Measurements from ENCODE around the gene GRIN2C.

GRIN2C gene

DNA sequence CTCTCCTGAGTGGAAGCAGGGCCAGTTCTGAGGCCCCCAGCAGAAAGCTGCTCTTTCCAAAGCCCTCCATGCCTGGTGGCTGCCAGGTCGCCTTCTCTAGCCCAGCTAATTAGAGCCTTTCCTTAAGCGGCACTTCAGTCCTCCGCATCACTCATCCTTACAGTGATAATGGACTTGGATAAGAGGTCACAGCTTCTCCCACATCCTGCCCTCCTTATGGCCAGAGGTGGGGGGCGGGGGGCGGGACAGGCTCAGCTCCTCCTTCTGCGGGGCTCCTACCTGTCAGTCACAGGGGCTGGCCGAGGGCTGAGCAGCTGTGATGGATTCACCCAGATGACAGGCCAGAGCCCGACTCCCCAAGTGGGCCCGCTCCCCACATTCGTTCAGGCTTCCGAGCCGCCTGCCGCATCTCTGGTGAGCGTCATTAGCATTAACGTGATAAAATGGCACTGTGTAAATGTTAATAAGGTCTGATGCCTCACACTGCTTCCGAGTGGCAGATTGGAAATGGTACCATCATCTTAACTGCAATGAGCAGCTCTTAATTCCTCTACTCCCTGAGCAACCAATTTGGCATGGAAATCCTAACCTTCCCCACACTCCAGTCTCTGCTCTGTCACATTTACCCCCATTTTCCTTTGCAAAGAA is 41.3 kb downstream of the GRIN2C start:
- no peak for DNase-seq

- no peak for DNase-seq
Measured at GRCh38 chr17:74816905-74817620, 42.6 kb downstream of the GRIN2C start.

DNA sequence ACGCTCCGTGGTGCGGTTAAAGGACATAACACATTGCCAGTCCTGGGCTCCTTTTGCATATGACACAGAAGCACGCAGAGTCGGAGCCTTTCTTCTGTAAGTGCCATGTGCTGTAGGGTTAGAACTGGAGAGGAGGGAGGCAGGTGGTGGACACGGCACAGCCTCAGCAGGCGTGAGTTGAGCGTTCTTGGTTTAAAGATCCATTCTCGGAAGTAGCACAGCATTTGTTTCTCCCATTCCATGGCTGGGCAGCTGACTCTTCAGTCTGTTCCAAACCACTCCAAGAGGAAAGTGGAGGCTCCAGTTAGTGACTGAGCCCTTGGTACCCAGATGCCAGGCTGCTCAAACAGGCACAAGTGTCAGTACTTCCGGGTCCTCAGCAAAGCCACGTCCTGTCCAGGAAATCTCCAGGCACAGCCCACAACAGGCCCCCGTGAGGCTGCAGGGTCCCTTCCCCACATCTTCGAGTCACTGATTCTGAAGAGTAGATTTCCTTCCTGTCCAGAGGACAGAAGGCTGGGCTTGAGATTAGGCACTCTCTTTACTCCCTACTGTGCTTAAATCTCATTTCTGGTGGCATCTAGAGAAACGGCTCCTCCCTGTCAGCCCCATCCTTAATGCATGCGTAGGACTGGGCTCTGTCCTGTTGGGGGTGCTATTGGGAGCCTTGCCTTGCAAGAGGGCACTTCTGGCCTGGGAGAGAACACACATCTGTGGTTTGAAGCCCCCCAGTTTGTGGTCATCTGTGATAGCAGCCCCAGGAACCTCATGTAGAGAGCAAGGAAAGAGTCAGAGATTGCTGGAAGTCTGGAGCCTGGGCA is 43.9 kb downstream of the GRIN2C start:
- DNase-seq: no peak

GRCh38 chr17:74815067-74815466 is 44.6 kb downstream of the GRIN2C start:
- DNase-seq: no peak

GRCh38 chr17:74814453-74814852 is 45.2 kb downstream of the GRIN2C start:
- peak; percentile 26 for DNase-seq

- no peak for DNase-seq
Measured at GRCh38 chr17:74812109-74813009, 47.3 kb downstream of the GRIN2C start.

DNA sequence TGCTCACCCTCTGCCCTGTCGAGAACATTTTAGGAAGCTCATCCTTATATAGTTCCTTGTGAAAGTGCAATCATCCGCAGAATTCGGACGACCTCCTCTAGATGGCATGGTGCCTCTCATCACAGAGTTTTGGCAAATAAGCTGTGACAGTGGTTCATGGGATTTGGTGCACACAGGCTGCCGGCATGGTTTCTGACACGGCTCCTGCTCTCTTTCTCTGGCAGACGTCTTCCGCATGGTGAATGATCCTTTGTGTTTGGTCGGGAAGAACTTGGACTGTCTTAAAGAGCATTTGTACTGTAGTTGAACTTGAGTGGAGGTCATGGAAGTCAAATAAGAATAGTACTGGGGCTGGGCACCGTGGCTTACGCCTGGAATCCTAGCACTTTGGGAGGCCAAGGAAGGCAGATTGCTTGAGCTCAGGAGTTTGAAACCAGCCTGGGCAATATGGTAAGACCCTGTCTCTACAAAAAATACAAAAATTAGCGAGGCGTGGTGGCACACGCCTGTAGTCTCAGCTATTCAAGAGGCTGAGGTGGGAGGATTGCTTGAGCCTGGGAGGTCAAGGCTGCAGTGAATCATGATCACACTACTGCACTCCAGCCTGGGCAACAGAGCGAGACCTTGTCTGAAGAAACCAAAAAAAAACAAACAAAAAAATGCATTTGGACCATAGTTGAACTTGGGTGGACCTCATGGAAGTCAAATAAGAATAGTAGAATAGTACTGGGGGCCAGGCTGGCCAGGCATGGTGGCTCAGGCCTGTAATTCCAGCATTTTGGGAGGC is 48.8 kb downstream of the GRIN2C start:
- no peak for DNase-seq

GRCh38 chr17:74808714-74809430 is 50.8 kb downstream of the GRIN2C start:
- DNase-seq: no peak

GRCh38 chr17:74807925-74808324 is 51.8 kb downstream of the GRIN2C start:
- DNase-seq: no peak

DNA sequence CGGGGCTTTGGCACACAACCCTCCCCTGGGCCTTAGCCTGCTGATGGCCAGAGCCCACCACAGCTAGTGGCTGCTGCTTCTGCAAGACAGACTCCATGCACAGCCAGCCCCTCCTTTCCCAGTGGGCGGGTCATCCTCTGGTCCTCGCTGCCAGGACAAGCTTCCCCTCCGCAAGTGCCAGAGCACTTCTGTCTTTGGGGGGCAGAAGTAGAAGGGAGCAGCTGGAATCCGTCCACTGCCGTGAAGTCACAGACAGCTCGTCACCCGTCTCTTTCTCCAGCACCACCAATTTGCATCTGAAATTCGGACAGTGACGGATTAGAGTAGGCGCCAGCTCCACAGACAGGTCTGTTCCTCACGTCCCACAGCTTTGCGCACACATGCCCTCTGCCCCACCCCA is 52.2 kb downstream of the GRIN2C start:
- DNase-seq: no peak

GRCh38 chr17:74806334-74806733 is 53.4 kb downstream of the GRIN2C start:
- no peak for DNase-seq

- no peak for DNase-seq
Measured at GRCh38 chr17:74805591-74805991, 54.1 kb downstream of the GRIN2C start.

- DNase-seq: no peak
Measured at GRCh38 chr17:74804683-74805082, 55.0 kb downstream of the GRIN2C start.

DNA sequence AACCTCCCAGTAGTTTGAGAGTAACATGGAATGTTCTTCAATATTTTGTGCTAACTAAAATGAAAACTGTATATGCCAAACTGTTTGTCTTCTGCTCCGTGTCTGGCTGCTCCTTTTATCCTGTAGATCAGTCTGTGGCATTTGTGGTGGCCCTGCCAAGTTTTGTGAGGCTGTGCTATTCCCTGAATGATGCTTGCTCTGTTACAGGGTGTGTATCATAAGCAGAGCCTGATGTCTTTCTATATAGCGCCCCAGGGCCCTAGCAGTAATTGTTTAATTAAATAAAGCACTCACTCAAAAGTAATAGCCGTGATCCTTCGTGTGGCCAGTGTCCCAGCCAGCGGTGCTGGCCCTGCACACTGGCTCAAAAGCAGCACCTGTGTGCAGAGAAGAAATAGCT is 55.7 kb downstream of the GRIN2C start:
- no peak for DNase-seq

GRCh38 chr17:74803388-74803930 is 56.2 kb downstream of the GRIN2C start:
- DNase-seq: no peak

- DNase-seq: no peak
Measured at GRCh38 chr17:74801896-74802295, 57.8 kb downstream of the GRIN2C start.

- DNase-seq: no peak
Measured at GRCh38 chr17:74800531-74800930, 59.2 kb downstream of the GRIN2C start.

DNA sequence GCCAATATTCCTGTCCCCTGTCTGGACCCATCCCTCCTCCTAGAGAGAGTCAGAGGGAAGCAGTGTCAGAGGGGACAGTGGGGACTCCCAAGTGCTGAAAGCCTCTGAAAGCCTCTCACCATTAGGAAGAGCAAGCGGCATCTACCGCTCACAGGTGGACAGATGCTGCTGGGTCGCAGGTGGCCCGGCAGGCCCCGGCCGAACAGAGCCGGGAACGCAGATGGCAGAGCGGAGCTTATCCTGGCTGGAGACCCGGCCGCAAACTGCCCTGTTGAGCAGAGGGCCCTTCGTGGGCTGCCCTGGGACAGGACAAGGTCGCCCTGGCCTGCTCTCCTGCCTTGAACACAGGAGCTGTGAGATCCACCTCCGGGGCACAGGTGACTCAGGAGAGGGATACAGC is 60.6 kb downstream of the GRIN2C start:
- DNase-seq: no peak

DNA sequence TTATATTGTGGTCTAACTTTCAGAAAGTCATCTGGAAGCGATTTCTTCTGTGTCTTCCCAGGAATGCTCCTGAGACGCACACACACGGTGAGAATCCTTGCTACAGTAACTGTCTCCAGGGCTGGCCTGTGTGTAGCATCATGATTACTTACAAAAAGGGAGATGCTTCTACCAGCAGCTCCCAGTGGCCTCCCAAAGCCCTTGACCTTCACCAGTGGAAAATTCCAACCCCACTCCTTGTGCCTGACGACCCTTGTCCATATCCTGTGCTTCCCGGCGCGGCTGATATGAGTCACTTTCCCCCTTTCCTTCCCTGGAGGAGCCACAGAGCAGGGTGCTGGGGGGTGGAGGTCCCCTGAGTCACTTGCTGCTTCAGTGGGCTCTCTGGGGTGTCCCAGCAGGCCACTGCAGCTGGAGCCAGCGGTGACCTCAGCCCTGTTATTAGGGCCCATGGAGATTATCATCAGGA is 61.4 kb downstream of the GRIN2C start:
- no peak for DNase-seq

DNA sequence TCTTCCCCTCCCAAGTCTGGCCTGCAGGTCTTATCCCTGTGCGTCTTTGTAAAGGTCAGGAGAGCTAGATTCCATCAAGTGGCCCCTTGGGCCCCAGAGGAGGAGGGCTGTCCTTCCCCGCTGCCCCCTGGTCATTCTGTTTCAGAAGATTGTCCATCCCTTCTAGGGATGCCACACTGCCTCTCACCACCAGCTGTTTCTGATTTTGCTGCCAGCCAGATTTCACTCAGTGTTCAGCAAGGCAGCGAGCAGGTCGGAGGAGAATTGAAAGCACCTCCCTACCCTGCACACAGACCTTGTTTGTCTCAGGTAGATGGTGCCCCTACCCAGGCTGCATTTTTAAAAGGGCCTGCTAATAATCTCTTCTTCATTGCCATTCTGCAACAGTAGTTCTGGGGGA is 61.9 kb downstream of the GRIN2C start:
- no peak for DNase-seq

- DNase-seq: no peak
Measured at GRCh38 chr17:74796866-74797265, 62.8 kb downstream of the GRIN2C start.

All from CD4-positive, alpha-beta T cell treated with Interleukin-6 for 4 hours (primary cell).